GM04504 (cell line): ENCODE data around the gene SNRNP48.

Experiments used
- DNase-seq: peaks from one replicate; pipeline ENCODE4 v3.0.0-alpha.2; 2012; ENCODE audit warnings: low read depth

SNRNP48 gene

DNA sequence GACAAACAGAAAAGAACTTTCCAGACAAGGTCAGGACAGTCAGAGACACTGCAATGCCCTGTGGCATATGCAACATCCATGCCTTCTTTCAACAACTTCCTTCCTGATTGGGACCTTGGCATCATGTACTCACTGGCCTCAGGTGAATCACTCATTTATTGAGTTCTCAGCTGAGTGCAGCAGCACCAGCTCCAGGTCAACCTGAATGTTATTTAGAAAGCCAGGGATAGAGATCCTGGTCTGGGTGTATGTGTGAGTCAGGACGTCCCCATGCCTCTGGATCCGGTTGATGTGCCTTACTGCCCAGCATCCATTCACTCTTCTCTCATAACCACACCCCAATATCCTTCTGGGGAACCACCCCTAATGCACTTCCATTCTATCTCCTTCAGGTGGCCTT, 54.4 kb downstream of the SNRNP48 start:
- no peak for DNase-seq

- no peak for DNase-seq
Observed at GRCh38 chr6:7646394-7646793, 56.4 kb downstream of the SNRNP48 start.

DNA sequence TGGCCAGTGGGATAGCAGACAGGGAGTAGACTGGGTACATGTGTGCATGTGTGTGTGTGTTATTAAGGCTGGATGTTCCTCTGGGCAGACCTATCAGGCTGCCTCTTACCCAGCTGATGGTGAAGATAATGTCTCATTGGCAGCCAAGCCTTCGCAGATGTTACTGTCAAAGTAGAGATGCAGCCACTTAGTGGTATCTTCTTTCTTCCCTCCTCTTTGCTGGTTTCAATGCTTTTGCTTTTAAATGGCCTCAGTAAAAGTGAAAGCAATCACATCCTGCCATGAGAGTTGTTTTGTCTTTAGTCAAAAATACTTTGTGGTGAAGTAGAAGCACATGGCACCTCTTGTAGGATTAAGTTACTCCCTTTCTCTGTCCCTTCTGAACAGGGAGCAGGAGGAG, 57.5 kb downstream of the SNRNP48 start:
- DNase-seq = no peak

GRCh38 chr6:7649037-7649810, 59.2 kb downstream of the SNRNP48 start:
- DNase-seq = no peak

- no peak for DNase-seq
Observed at GRCh38 chr6:7650878-7651277, 60.9 kb downstream of the SNRNP48 start.

- no peak for DNase-seq
Observed at GRCh38 chr6:7652957-7653356, 63.0 kb downstream of the SNRNP48 start.

- DNase-seq = no peak
Observed at GRCh38 chr6:7656355-7656754, 66.4 kb downstream of the SNRNP48 start.

GRCh38 chr6:7658543-7658942, 68.5 kb downstream of the SNRNP48 start:
- DNase-seq = no peak

DNA sequence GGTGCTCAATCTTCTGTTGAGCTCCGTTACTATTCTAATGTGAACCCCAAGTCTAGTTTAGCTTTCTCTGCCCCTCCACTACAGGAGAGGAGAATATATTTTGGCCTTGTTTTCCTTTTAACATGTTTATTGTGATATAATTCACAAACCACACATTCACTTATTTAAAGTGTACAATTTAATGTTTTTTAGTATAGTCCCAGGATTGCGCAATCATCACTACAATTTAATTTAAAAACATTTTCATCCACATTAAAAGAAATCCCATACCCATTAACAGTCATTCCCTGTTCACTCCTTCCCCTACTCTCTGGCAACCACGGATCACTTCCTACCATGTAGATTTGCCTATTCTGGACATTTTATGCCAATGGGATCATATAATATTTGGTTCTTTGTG, 71.4 kb downstream of the SNRNP48 start:
- DNase-seq = no peak
